GM12872 (cell line): ENCODE data around the gene IQSEC1.

Source experiments
- TF ChIP-seq, protein P1 (sequence below): IDR thresholded peaks from 3 replicates; pipeline ENCODE4 v1.5.1; 2011; ENCODE audit warnings: low read depth, mild to moderate bottlenecking, low read length, moderate library complexity; ENCODE audit not compliant: insufficient read depth

The IQSEC1 gene

DNA sequence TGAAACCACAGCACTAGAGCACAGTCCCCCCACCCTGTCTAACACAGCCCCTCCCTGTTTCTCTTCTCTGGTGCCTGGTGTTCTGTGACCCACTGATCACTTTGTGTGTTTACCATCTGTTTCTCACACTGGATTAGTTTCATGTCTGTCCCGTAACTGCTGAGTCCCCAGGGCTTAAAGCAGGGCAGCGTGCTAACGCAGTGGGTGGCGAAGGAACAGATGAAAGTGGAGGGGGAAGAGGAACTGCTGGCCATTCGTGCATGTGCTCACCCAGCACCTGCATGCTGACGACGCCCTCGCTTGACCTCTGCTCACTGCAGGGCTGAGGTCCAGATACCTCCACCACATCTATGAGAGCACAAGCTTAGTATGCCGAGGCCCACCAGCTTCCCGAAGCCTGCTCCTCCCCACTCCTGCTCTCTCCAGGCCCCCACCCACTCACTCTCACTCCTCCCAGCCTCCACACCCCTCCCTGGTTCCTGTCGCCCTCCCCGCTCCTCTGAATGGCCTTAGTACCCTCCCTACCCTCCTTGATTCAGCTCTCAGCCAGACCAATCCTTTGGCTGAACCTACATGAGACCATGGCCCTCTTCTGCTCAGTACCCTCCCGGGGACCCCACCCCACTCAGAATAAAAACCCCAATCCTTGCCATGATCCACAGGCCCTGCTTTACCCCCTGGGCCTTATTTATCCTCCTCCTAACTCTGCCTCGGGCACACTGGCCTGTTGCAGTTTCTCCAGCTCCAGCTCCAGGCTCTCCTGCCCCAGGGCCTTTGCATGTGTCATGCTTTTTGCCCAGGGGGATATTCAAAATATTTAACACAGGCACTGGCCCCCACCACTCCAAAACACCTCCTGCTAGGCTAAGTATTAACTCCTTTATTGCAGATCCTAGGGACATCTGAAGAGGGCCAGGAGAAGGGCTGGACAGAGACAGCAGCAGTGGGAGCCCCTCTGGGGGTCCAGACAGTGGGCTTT lies 15.1 kb upstream of the IQSEC1 start:
- TF ChIP-seq, protein P1, sequence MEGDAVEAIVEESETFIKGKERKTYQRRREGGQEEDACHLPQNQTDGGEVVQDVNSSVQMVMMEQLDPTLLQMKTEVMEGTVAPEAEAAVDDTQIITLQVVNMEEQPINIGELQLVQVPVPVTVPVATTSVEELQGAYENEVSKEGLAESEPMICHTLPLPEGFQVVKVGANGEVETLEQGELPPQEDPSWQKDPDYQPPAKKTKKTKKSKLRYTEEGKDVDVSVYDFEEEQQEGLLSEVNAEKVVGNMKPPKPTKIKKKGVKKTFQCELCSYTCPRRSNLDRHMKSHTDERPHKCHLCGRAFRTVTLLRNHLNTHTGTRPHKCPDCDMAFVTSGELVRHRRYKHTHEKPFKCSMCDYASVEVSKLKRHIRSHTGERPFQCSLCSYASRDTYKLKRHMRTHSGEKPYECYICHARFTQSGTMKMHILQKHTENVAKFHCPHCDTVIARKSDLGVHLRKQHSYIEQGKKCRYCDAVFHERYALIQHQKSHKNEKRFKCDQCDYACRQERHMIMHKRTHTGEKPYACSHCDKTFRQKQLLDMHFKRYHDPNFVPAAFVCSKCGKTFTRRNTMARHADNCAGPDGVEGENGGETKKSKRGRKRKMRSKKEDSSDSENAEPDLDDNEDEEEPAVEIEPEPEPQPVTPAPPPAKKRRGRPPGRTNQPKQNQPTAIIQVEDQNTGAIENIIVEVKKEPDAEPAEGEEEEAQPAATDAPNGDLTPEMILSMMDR: no peak

DNA sequence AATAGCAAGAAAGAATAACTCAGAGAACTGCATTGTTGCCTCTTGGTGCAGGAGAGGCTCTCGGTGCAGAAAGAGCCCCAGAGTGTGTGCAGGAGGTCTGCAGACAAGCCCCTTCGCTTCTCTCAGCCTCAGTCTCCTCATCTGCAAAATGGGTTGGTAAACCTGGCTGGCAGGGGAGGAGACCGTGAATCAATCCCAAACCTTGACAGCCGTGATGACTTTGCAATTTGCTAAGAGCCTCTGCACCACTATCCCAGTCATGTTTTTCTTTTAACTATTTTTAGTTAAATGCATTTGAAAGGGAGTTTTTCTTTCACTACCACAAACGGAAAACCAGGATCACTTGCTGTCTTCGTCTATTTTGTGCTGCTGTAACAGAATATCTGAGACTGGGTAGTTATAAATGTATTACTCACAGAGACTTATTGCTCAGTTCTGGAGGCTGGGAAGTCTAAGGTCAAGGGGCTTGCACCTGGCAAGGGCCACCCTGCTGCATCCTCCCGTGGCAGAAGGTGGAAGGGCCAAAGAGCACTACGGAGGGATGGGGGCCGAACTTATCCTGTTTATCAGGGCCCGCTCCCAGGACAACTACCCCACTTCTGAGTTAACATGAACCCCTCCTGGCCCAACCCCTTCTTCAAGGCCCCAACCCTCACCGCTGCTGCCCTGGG lies 14.2 kb upstream of the IQSEC1 start:
- TF ChIP-seq, protein P1: no peak

DNA sequence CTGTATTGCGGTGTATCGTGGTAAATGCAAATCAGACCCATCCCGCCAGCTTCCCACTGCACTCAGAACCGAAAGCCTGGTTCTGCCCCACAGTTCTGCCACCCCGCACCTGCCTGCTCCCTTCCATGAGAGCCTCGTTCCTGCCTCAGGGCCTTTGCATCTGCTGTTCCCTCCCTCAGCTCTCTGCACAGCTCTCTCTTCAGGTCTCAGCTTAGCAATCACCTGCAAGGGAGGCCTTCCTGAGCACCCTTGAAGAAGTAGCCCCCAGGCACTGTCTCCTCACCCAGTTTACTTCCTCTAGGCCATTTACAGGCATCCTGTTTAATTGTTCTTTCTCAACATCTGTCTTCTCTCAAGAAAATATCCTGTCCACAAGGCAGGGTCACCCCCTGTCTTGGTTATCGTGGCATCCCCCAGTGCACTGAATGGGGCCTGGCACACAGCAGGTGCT lies 13.3 kb upstream of the IQSEC1 start:
- TF ChIP-seq, protein P1: no peak

DNA sequence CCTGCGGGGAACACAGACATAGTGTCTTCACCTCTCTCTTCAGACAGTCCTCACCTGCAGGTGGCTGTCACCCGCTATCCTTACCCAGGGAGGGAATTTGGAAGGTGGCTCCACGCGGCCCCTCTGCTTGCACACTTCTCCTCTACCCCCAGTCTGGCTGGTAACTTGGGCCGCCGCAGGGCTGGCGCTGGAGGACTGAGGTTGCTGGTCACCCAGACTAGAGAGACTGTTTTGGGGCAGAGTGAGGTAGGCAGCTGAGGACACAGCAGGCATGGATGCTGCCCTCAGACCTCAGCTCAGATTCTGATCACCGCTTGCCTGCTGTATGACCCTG lies 12.6 kb upstream of the IQSEC1 start:
- TF ChIP-seq, protein P1: no peak

DNA sequence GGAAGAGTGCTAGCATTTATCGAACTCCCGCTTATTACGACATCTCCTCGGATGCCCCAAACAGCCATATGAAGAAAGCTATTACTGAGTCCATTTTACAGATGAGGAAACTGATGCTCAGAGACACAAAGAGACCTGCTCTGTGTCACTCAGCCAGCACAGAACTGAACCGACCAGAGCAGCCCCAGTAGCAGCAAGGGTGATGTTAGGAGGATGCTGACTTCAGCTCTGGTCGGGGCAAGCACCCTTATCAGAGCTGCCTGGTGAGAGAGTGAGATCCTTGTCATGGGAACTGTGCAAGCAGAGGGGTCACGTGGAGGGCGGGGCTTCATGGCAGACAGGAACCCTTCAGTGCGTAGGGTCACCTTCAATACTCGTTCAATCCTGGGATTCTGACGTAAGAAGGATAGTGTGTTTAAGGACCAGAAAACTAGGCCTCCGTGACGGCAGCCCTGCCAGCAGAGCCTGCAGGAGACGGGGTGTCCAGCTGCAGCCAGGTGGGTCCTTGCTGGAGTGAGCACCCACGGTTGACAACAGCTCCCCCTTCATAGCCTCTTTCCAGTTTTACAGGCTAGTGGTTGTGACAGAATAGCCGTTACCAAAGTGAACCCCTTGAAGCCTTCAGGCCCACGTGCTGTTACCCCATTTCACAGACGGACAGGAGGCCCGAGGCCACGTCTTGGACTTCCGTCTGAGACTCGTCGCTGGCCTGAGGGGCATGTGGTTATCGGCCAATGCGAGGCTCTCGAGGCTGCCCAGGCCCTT lies 12.0 kb upstream of the IQSEC1 start:
- TF ChIP-seq, protein P1: no peak

DNA sequence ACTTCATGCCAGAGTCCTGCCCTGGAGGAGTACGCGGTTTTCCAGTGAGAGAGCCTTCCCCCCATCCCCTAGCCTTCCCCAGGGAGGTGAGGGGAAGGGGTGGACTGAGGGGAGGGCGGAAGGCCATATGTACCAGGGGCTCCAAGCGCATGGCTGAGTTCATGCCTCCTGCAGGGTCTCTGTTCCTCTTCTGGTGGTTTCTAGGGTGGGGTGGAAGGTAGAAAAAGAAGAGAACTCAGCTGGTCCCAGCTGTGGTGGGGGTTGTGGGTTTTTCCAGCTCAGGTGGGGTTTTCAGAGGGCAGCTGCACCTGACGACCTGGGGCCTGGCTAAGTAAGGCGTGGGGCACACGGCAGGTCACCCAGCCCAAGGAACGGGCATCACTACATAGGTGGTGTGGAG lies 10.7 kb upstream of the IQSEC1 start:
- TF ChIP-seq, protein P1: no peak

DNA sequence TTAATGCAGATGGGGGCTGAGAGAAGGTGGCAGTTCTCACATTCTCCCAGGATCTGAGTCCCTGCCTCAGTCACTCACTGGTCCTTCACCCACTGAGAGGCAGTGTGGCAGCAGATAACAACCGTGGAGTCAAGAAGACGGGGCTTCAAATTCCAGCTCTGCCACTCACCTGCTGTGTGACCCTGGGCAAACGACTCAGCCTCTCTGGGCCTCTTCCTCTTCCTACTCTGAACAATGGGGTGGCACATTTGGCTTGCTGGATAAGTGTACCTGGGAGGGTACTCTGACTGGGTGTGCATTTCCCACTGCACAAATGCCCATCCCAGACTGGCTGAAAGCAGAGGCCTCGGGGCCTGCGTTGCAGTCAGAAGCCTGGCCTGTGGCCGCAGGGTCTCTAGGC lies 10.0 kb upstream of the IQSEC1 start:
- TF ChIP-seq, protein P1: no peak
